Cortex of kidney (tissue), 1 donor: Measurements from ENCODE around the gene SIK3.
"Not testable (repeated sequence)": the region's sequence is repeated elsewhere in the genome, so short reads cannot be mapped to it uniquely, and the experiment has no call there.

Experiments
- DNase-seq: peaks from one replicate; lab custom pipeline; 2025; lab: John Stamatoyannopoulos, UW

SIK3 gene

DNA sequence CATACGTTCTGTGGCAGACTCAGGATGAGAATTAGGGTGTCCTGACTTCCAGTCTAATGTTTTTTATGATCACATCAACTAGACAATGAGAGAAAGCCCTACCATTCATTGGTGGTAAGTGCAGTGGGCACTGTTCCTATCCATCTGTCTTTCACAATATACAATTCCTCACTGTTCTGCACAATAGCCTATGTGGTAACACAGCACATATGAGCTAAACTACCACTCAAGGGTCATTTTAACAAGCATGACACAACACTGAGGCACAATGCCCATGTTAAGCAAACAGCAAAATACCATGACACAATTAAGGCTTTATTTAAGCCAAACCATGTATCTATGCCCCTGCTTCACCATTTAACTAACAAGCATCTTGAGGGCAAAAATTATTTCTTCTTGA, 52.3 kb downstream of the SIK3 start:
- DNase-seq: no peak

- no peak for DNase-seq
Measured at GRCh38 chr11:117045196-117045595, 53.0 kb downstream of the SIK3 start.

DNA sequence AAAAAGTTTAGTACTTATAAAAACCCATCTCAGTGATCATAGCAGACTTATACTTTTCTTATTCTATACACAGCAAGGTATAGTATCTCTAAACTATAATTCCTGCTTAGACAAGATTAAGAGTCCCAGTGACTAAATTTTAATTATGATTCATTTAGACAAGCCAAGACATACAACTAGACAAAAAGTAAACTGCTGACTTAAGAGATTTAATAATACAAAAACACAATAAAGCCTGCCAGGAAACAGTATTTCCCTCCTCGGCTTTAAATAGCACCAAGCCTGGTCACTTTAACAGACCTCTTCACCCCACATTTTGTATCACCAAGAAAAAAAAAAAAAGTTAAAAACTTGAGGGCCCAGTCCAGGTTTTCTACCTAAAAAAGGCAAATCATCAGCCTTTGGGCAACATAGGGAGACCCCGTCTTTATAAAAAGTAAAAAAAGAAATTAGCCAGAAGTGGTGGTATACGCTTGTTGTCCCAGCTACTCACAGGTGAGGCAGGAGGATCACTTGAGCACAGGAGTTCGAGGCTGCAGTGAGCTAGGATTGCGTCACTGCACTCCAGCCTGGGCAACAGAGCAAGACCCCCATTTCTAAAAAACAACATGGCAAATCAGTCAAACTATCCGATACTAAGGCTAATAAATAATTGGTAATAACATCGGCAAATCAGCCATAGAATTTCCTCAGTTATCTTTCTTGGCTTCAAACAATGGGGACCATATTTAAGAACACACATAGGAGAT, 53.8 kb downstream of the SIK3 start:
- no peak for DNase-seq

- DNase-seq: no peak
Measured at GRCh38 chr11:117042689-117043088, 55.5 kb downstream of the SIK3 start.

DNA sequence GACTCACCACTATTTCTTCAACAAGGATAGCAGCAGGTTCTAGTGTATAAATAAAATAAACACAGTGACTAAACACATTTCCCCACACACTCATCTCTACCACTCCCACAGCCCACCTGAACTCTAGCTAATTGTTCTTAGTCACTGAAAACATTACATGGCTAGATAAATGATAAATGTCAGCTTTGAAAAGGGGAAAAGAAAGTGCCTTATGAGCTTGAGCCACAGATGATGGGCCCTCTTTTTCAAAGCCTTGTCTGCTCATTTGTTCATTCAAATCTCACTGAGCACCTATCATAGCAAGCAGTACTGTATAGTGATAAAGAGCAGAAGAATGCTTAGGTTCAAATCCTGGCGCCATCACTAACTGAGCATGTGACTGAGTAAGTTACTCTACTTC, 58.3 kb downstream of the SIK3 start:
- no peak for DNase-seq

GRCh38 chr11:117039270-117039669, 59.0 kb downstream of the SIK3 start:
- no peak for DNase-seq

DNA sequence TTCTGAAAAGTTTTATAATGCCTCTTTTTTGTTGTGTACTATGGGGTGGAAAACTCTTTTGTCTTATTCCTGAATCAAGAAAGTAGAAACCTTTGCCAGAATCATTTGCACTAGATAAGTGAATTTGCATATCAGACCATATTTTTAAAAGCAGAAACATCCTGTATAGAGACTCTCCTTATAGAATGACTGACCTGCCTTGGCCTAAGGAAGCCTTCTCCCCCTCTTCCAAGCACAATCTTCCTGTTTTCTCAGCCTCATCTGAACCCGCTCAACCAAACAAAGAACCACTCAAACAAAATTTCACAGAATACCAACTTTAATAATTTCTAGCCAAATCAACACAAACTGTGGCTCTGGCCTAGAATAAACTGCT, 60.3 kb downstream of the SIK3 start:
- DNase-seq: no peak

DNA sequence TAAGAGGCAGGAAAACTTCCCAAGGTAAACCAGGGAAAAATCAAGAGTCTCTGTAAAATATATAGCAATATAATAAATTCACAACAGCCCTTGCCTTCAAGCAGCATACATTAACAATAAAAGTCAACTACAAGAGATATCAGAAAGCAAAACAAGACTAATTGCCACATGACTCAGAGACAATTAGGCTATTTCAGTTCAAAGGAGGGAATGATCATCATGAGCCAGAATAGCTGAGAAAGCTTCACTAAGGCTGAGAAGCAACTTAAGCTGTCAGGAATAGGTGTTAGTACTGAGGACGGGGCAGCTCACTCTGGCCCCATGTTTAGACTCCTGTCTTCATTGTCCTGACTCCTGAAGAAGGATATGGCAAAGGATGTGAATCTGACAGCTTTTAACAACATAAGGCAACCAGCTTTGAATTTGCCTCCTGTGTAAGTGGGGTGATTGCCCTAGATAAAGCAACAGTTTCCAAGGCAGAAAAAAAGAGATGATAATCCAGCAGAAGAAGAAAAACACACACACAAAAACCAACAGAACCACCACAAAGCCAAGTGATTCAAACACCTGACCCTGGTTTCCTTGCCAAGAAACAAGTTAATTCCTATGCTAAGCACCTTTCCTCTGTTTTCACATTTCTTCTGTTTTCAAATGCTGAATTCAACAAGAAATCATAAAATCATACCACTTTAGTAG, 60.8 kb downstream of the SIK3 start:
- DNase-seq: no peak

DNA sequence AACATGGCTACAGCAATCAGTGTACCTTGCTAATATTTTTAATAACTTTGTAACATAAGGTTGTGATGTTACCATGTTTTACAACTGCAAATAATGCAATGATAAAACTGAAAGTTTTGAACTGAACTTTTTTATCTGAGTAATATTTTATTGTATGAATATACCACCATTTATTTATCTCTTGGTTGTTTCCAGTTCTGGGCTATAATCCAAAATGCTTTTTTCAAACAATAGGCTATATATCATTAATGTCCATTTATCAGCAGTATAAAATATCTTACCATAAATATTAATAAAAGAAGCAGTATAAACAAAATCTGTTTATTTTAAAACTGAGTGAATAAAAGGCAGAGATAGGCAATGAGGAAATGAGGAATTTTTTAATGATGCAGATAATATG, 63.3 kb downstream of the SIK3 start:
- DNase-seq: no peak

- no peak for DNase-seq
Measured at GRCh38 chr11:117026593-117027330, 71.5 kb downstream of the SIK3 start.

GRCh38 chr11:117023707-117024106, 74.5 kb downstream of the SIK3 start:
- not testable (repeated sequence) for DNase-seq

- DNase-seq: no peak
Measured at GRCh38 chr11:117023178-117023577, 75.0 kb downstream of the SIK3 start.

DNA sequence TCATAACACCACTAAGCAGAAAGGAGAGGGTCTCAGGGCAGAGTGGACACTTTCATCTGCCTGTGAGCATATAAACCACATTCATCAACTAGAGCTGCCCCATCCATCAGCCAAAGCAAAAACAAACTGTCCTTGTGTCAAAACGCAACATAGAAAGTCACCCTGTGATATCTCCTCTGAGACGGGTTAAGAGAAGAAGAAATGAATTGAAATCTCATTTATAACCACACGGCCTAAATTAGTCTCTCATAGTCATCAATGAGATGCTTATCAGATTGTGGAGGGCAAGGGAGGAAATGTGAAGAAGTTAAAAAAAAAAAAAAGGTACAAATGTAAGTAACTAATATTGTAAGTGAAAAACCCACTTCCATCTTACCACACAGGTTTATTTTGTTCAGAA, 75.7 kb downstream of the SIK3 start:
- DNase-seq: no peak

DNA sequence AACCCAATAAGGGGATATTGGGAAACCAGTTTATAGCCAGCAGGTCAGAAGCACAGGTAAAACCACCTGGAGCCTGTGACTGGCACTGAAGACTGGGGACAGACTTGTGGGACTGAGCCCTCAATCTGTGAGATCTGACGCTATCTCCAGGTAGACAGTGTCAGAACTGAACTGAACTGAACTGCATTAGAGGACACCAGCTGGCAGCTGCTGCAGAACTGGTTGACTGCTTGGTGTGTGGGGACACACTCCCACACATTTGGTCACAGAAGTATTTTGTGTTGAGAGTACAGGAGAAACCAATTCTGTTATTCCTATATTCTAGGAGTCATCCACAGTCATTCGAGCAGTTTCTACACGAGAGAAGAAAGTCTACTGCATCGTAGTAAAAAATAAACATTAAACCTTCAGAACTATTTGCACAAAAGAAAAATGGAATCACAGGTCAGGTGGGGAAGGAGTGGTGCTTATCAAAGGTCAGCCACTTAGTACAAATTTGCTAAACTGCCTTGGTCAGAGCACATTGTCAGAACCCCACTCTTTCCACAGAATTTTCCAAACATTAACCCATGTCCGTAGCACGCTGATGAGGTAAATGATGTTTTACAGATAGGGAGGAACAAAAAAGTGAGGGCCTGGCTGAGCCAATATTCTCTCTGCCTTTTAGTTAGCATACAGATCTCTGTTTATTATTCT, 77.2 kb downstream of the SIK3 start:
- DNase-seq: no peak

DNA sequence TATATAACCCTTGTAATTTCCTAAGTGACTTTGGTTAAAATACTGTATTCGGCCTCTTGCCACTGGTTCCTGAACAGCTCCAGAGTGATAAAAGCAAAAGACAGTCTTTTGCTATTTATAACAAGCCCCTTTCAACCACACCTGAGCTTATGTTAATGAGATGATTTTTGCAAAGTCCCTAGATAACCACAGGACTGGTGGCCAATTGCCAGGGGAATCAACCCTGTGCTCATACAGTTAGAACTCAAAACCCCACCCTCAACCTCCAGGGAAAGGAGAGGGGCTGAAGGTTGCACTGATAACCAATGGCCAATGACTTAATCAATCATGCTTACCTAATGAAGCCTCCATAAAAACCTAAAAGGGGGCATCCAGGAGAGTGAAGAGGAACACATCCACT, 77.9 kb downstream of the SIK3 start:
- no peak for DNase-seq

DNA sequence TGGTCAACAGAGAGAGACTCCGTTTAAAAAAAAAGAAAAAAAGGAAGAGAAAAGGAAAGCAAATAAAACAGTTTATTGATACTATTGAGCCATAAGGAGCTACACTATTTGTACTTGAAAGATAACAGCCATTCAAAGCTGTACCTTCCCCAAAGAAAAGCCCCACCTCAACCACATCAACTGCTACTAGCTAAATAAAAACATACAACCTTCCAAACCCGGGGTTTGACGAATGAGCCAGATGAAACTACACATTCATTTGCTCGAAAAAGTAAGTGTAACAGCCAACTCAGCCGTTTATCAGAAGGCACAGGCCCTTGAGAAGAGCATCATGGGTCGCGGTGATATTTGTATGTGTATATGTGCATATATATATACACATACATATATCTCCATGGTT, 78.4 kb downstream of the SIK3 start:
- DNase-seq: no peak

GRCh38 chr11:117017456-117017855, 80.8 kb downstream of the SIK3 start:
- DNase-seq: no peak

DNA sequence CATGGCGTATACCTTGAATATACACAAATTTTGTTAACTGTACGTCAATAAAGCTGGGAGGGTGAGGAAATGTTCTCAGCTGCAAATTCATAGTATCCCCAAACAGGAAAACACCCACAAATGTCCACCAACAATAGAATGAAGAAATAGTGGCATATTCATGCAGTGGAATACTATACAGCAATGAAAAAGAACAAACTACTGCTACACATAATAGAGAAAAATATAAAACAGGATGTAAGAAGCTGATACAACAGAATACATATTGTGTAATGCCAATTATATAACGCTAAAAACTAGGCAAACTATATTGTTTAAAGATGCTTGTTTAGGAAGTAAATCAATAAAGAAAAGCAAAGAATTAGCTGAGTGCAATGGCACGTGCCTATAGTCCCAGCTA, 81.5 kb downstream of the SIK3 start:
- DNase-seq: no peak

GRCh38 chr11:117016246-117016645, 82.0 kb downstream of the SIK3 start:
- no peak for DNase-seq

- no peak for DNase-seq
Measured at GRCh38 chr11:117011541-117011898, 86.7 kb downstream of the SIK3 start.

DNA sequence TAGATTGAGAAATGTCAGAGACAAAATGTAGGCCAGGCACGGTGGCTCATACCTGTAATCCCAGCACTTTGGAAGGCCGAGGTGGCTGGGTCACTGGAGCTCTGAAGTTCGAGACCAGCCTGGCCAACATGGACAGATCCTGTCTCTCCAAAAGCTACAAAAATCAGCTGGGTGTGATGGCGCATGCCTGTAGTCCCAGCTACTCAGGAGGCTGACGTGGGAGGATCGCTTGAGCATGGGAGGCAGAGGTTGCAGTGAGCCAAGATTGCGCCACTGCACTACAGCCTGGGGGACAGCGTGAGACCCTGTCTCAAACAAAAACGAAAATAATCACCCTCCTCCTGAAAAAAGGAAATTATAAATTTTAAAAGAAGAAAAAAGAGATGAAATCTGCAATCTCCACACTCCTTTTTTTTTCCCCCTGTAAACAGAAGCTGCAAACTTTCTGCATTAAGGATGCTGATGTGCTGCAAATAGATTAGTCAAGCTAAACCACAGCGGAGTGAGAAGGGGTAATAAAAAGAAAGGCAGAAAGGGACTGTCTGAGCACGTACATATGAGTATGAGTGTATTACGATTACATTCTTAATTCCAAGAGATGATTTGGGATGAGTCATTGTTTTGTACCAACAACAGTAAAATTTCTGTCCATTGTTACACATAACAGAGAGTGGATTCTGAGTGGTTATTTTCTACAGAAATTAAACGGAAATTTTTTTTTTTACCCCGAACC, 87.3 kb downstream of the SIK3 start:
- no peak for DNase-seq
